Breast epithelium (tissue), 4 donors: ENCODE data around the gene IFITM10. TPM values are rescaled to one million over a fixed set of nuclear protein-coding genes. Genes with fewer than 3 reads are reported as not detected.

Source experiments
- DNase-seq, 2 donors: peaks; one replicate each; pipeline ENCODE4 v3.0.0-alpha.2; 2019; ENCODE audit warnings: low spot score in 2 of 2
- H3K27ac ChIP-seq, 2 donors: fragments of 200-600 bp; sonication (generic) in 1 of 2; one replicate each; pipeline ENCODE4 v1.5.1; 2016 to 2019; ENCODE audit warnings: mild to moderate bottlenecking in 1 of 2
- H3K27me3 ChIP-seq, 2 donors: fragments of 200-600 bp; sonication (generic) in 1 of 2; one replicate each; pipeline versions ENCODE4 v1.5.1 to v1.6.0; 2017 to 2019; ENCODE audit warnings: control low read depth in 1 of 2, mild to moderate bottlenecking in 1 of 2
- H3K36me3 ChIP-seq: fragments of 200-600 bp; one replicate; pipeline ENCODE4 v1.5.1; 2019
- H3K4me1 ChIP-seq, 2 donors: fragments of 200-600 bp; sonication (generic); one replicate each; pipeline ENCODE4 v1.5.1; 2016 to 2019; ENCODE audit warnings: control low read depth in 1 of 2
- H3K4me3 ChIP-seq, 3 donors: fragments of 200-600 bp; sonication (generic); 1 replicate in 2 of 3; 2 replicates in 1 of 3; pipeline ENCODE4 v1.5.1; 2016 to 2019; ENCODE audit warnings: mild to moderate bottlenecking in 3 of 3, moderate library complexity in 2 of 3
- H3K9me3 ChIP-seq, 2 donors: fragments of 200-600 bp; sonication (generic) in 1 of 2; one replicate each; pipeline ENCODE4 v1.5.1; 2016 to 2019; ENCODE audit warnings: control low read depth in 1 of 2
- POLR2A ChIP-seq: fragments of 450-650 bp; IDR thresholded peaks from one replicate; pipeline ENCODE4 v1.6.1; 2016; ENCODE audit warnings: antibody characterized with exemption, mild to moderate bottlenecking, moderate library complexity
- POLR2AphosphoS5 ChIP-seq, 3 donors: sonication (generic); formaldehyde crosslinking; IDR thresholded peaks; one replicate each; pipeline ENCODE4 v1.6.1; 2017; ENCODE audit warnings: antibody characterized with exemption in 3 of 3
- intact Hi-C: fragments of 100-400 bp; cut with DNase I; formaldehyde crosslinking; loops from one replicate; pipeline ENCODE4 v1.15.1; 2023; ENCODE audit warnings: low total_unique reads
- total RNA-seq, 3 donors: library from RNA; depleted of rRNA; stranded (reverse); fragments of >200 nt; gene quantifications; one replicate each; pipeline ENCODE4 v1.1.0, GENCODE V29; 2016
- TF ChIP-seq, protein P1 (sequence below), 3 donors: fragments of 450-650 bp; IDR thresholded peaks; one replicate each; pipeline ENCODE4 v1.5.1; 2016 to 2017; ENCODE audit warnings: antibody characterized with exemption in 3 of 3, mild to moderate bottlenecking in 3 of 3, moderate library complexity in 3 of 3

IFITM10 gene
- total RNA-seq, 3 donors from 2014 or later: 0.33 to 14.0 (median 1.4) TPM

DNA sequence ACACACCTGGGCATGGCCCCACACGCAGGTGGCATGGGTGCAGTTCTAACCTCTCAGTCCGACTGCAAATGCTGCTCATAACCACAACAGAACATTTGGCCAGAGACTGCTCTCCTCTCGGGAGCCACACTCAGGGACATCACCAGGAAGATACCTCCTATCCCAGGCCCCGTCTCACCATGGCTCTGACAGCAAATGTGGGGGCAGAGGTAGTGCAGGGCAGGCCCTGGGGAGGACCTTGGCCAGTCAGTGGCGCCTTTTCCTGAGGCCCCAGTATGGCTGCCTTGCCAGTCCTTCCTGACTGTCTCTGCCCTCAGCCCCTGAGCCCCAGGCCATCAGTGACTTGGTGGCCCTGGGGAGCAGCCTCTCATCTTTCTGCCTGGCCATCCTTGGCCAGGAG is 50.6 kb downstream of the IFITM10 start:
- intact Hi-C loops: loop anchor here (5.0 kb wide), 1 partner anchor 1282 kb away; no protein-coding TSS in a partner anchor

DNA sequence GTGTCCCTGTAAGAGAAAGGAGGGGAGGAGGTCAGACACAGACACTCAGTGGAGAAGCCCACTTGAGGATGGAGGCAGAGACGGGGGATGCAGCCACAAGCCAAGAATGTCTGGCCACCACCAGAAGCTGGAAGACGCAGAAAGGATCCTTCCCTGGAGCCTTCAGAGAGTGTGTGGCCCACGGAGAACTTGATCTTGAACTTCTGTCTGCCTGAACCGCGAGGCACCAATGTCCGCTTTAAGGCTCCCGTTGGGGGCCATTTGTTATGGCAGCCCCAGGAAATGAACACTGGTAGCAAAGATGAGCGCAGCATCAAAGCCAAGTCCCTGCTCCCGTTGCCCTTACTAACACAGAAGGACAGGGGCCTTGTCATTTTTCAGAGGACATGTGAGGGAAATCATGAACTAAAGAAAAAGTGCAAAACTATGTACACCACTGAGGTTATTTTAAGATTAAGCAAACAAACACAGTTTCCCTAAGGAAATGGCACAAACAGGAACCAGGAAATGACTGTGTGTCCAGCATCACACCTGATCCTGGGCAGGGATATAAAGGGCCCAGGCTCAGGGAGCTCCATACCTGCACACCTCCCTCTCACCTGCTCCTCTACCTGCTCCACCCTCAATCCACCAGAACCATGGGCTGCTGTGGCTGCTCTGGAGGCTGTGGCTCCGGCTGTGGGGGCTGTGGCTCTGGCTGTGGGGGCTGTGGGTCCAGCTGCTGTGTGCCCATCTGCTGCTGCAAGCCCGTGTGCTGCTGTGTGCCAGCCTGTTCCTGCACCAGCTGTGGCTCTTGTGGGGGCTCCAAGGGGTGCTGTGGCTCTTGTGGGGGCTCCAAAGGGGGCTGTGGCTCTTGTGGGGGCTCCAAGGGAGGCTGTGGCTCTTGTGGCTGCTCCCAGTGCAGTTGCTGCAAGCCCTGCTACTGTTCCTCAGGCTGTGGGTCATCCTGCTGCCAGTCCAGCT is 53.5 kb downstream of the IFITM10 start, which contains the start of gene KRTAP5-6:
KRTAP5-6 (plus strand) TSS at position 588 of the 963 bp plus-strand sequence; CDS start at position 639, 51 bp downstream.
- Histone ChIP-seq H3K27me3 (peaks cover 0 to 9% of the 10 kb centered on the region in 2 donors), H3K27ac (no peak within 1 kb of the TSS), H3K36me3 (no peaks in the 10 kb centered on the region), H3K9me3 (no peaks in the 10 kb centered on the region), H3K4me1 (peaks cover 10 to 12% of the 10 kb centered on the region in 2 donors), H3K4me3 (no peak within 1 kb of the TSS)
- TF ChIP-seq POLR2AphosphoS5 (IDR thresholded peaks at IDR 0.05): no peak
- TF ChIP-seq, protein P1, sequence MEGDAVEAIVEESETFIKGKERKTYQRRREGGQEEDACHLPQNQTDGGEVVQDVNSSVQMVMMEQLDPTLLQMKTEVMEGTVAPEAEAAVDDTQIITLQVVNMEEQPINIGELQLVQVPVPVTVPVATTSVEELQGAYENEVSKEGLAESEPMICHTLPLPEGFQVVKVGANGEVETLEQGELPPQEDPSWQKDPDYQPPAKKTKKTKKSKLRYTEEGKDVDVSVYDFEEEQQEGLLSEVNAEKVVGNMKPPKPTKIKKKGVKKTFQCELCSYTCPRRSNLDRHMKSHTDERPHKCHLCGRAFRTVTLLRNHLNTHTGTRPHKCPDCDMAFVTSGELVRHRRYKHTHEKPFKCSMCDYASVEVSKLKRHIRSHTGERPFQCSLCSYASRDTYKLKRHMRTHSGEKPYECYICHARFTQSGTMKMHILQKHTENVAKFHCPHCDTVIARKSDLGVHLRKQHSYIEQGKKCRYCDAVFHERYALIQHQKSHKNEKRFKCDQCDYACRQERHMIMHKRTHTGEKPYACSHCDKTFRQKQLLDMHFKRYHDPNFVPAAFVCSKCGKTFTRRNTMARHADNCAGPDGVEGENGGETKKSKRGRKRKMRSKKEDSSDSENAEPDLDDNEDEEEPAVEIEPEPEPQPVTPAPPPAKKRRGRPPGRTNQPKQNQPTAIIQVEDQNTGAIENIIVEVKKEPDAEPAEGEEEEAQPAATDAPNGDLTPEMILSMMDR (IDR thresholded peaks at IDR 0.05): no peak
- TF ChIP-seq POLR2A: no peak
- peak in 1 of 2 donors; percentile 3 for DNase-seq
- intact Hi-C loops: no loop called here

More for the DNA sequence above, 50.6 kb downstream of the IFITM10 start:
- Histone ChIP-seq H3K27me3 (no peaks in the 10 kb centered on the region), H3K36me3 (no peaks in the 10 kb centered on the region), H3K9me3 (no peaks in the 10 kb centered on the region), H3K4me1 (no peaks in the 10 kb centered on the region), H3K4me3 (no peak overlapping the region), H3K27ac (no peak overlapping the region)
- TF ChIP-seq POLR2A: no peak
- TF ChIP-seq, protein P1 (IDR thresholded peaks at IDR 0.05): no peak
- TF ChIP-seq POLR2AphosphoS5 (IDR thresholded peaks at IDR 0.05): no peak
- no peak for DNase-seq

- no peak for DNase-seq
- no peak for TF ChIP-seq POLR2AphosphoS5 (IDR thresholded peaks at IDR 0.05)
- no peak for TF ChIP-seq POLR2A
- TF ChIP-seq, protein P1 (IDR thresholded peaks at IDR 0.05): no peak
- Histone ChIP-seq H3K9me3 (no peaks in the 10 kb centered on the region), H3K27me3 (peaks cover 0 to 20% of the 10 kb centered on the region in 2 donors), H3K4me3 (no peak overlapping the region), H3K36me3 (no peaks in the 10 kb centered on the region), H3K27ac (no peak overlapping the region), H3K4me1 (peaks cover 10 to 12% of the 10 kb centered on the region in 2 donors)
- intact Hi-C loops: no loop called here
These were observed 54.8 kb downstream of the IFITM10 start for GRCh38 chr11:1695548-1696108.

DNA sequence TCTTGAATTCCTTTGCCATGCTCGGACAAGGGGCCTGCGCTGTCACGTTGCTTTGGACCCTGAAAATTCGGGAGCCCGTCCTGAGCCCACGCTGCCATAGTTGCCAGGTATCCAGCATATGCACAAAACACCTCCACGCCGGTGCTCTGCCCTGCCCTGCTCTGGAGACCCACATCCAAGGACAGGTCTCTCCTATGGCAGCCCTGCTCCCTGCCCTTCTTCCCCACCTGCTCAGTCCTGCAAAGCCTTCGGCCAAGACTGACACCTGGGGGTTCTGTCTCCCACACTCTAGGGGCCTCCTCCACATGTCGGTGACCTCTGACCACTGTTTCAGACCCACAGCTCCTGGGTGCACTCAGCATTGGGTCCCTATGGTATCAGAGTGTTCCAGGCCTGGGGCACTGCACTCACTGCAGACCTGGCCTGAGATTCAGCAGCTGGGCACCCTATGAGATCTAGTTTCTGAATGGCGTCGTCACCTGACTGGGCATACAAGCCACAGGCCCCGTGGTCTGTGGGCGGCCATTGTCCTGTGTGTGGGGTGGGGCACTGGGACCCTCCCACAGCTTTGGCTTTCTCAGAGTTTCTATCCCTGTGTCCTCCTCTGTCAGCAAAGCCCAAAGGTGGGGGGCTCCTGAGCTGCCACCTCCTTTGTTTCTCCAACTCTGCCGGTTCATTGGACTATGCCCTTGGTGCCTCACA is 55.4 kb downstream of the IFITM10 start:
- Histone ChIP-seq H3K36me3 (no peaks in the 10 kb centered on the region), H3K4me1 (peaks cover 10 to 12% of the 10 kb centered on the region in 2 donors), H3K27ac (no peak overlapping the region), H3K9me3 (no peaks in the 10 kb centered on the region), H3K4me3 (no peak overlapping the region), H3K27me3 (peaks cover 0 to 20% of the 10 kb centered on the region in 2 donors)
- TF ChIP-seq POLR2AphosphoS5 (IDR thresholded peaks at IDR 0.05): no peak
- TF ChIP-seq POLR2A: no peak
- TF ChIP-seq, protein P1 (IDR thresholded peaks at IDR 0.05): no peak
- intact Hi-C loops: loop anchor here (5.0 kb wide), 1 partner anchor 462 kb away; no protein-coding TSS in a partner anchor
- DNase-seq: no peak
